Mesenchymal stem cell (in vitro differentiated cells and primary cell): Measurements from ENCODE around the gene ATF7.

ENCODE experiments used
- DNase-seq: peaks from one replicate; pipeline ENCODE4 v3.0.0-alpha.2; 2013
- H2AFZ ChIP-seq: one replicate; pipeline ENCODE4 v1.6.1; 2013; ENCODE audit warnings: low read depth, mild to moderate bottlenecking, control low read depth, inconsistent platforms, low read length, moderate library complexity
- H2AK5ac ChIP-seq: 2 replicates; pipeline ENCODE4 v1.6.1; 2013; ENCODE audit warnings: low read length, moderate library complexity, mild to moderate bottlenecking, inconsistent platforms; ENCODE audit not compliant: severe bottlenecking
- H2BK120ac ChIP-seq: one replicate; pipeline ENCODE4 v1.6.1; 2013; ENCODE audit warnings: low read depth, mild to moderate bottlenecking, inconsistent platforms, low read length, moderate library complexity
- H2BK12ac ChIP-seq, 2 experiments: one replicate each; pipeline ENCODE4 v1.6.1; 2013; ENCODE audit warnings: inconsistent platforms in 2 of 2, low read length in 2 of 2, mild to moderate bottlenecking in 2 of 2, moderate library complexity in 2 of 2, control low read depth in 1 of 2
- H2BK15ac ChIP-seq: one replicate; pipeline ENCODE4 v1.6.1; 2013; ENCODE audit warnings: mild to moderate bottlenecking, low read depth, inconsistent platforms; ENCODE audit not compliant: poor library complexity, severe bottlenecking
- H2BK5ac ChIP-seq: 2 replicates; pipeline ENCODE4 v1.6.1; 2013; ENCODE audit warnings: low read depth, mild to moderate bottlenecking, low read length, control low read depth, inconsistent platforms; ENCODE audit not compliant: poor library complexity, severe bottlenecking
- H3K14ac ChIP-seq, 2 experiments: one replicate each; pipeline ENCODE4 v1.6.1; 2013; ENCODE audit warnings: inconsistent platforms in 2 of 2, low read length in 2 of 2, control low read depth in 1 of 2, mild to moderate bottlenecking in 1 of 2, moderate library complexity in 1 of 2
- H3K18ac ChIP-seq, 2 experiments: one replicate each; pipeline ENCODE4 v1.6.1; 2013; ENCODE audit warnings: inconsistent platforms in 2 of 2, low read length in 2 of 2, control low read depth in 1 of 2, low read depth in 1 of 2, mild to moderate bottlenecking in 1 of 2
- H3K23ac ChIP-seq, 2 experiments: one replicate each; pipeline ENCODE4 v1.6.1; 2013; ENCODE audit warnings: inconsistent platforms in 2 of 2, low read length in 2 of 2, mild to moderate bottlenecking in 2 of 2, moderate library complexity in 2 of 2, control low read depth in 1 of 2
- H3K27ac ChIP-seq: 2 replicates; pipeline ENCODE4 v1.5.1; 2013; ENCODE audit warnings: mild to moderate bottlenecking, moderate library complexity, low read length, control low read depth, inconsistent platforms; ENCODE audit not compliant: poor library complexity, severe bottlenecking
- H3K27me3 ChIP-seq, 2 experiments: 2 replicates each; pipeline versions ENCODE4 v1.6.1 to v1.7.0; 2013; ENCODE audit warnings: low read length in 2 of 2, mild to moderate bottlenecking in 2 of 2, moderate library complexity in 2 of 2, control low read depth in 1 of 2, inconsistent platforms in 1 of 2; ENCODE audit not compliant: control insufficient read depth in 1 of 2, insufficient read depth in 1 of 2
- H3K36me3 ChIP-seq, 2 experiments: 2 replicates each; pipeline versions ENCODE4 v1.6.1 to v1.7.0; 2013; ENCODE audit warnings: low read length in 2 of 2, control low read depth in 1 of 2, inconsistent platforms in 1 of 2, low read depth in 1 of 2, mild to moderate bottlenecking in 1 of 2; ENCODE audit not compliant: insufficient read depth in 2 of 2, control insufficient read depth in 1 of 2
- H3K4ac ChIP-seq, 2 experiments: one replicate each; pipeline ENCODE4 v1.6.1; 2013; ENCODE audit warnings: inconsistent platforms in 2 of 2, low read length in 2 of 2, mild to moderate bottlenecking in 2 of 2, moderate library complexity in 2 of 2, control low read depth in 1 of 2, low read depth in 1 of 2
- H3K4me1 ChIP-seq: 2 replicates; pipeline ENCODE4 v1.6.1; 2013; ENCODE audit warnings: low read depth, low read length, control low read depth; ENCODE audit not compliant: control insufficient read depth, insufficient read depth
- H3K4me2 ChIP-seq: 2 replicates; pipeline ENCODE4 v1.6.1; 2013; ENCODE audit warnings: low read length, mild to moderate bottlenecking, inconsistent platforms; ENCODE audit not compliant: poor library complexity, severe bottlenecking
- H3K4me3 ChIP-seq, 2 experiments: 2 replicates each; pipeline versions ENCODE4 v1.5.1 to v1.7.0; 2013; ENCODE audit warnings: low read length in 2 of 2, mild to moderate bottlenecking in 2 of 2, control low read depth in 1 of 2, low read depth in 1 of 2; ENCODE audit not compliant: insufficient read depth in 1 of 2
- H3K79me1 ChIP-seq: replicated peaks from 2 replicates; pipeline ENCODE4 v1.6.1; 2013; ENCODE audit warnings: mild to moderate bottlenecking, control low read depth, low read length, inconsistent platforms; ENCODE audit not compliant: poor library complexity, severe bottlenecking
- H3K9ac ChIP-seq: 2 replicates; pipeline ENCODE4 v1.7.0; 2013; ENCODE audit warnings: mild to moderate bottlenecking, low read length, moderate library complexity
- H3K9me3 ChIP-seq: 2 replicates; pipeline ENCODE4 v1.7.0; 2013; ENCODE audit warnings: mild to moderate bottlenecking, low read length; ENCODE audit not compliant: control insufficient read depth
- H4K8ac ChIP-seq: one replicate; pipeline ENCODE4 v1.6.1; 2013; ENCODE audit warnings: inconsistent platforms, mild to moderate bottlenecking, low read length, moderate library complexity
- H4K91ac ChIP-seq: one replicate; pipeline ENCODE4 v1.6.1; 2013; ENCODE audit warnings: mild to moderate bottlenecking, low read length, inconsistent platforms
- WGBS: methylation state at CpG from one replicate; pipeline ENCODE4 v1.1.7; 2013; ENCODE audit warnings: mixed read lengths; 5-methylcytosine and 5-hydroxymethylcytosine counted together

Gene ATF7

DNA sequence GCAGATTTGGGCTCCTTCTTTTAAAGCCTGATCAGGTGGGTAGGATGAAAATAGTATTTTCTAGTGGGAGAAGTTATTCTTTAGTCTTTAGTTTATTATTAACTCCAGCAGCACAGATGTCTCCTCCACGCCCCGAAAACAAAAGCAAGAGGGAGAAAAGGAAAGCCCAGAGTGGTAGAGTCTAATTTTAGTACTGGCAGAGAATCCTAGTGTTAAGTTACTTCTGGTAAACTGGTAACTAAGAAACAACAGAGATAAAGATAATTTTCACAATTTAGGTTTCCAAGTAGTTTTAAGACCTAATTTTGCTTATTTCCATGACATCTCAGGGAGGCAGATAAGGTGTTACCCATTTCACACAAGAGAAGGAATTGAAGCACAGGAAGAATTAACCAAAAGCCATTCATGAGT, 33.4 kb upstream of the ATF7 start:
- H2BK12ac ChIP-seq: no peak overlapping the region
- peak overlapping the region in 1 of 2 experiments; percentile 56 for H3K4me3 ChIP-seq
- no peak overlapping the region for H3K23ac ChIP-seq
- no peak overlapping the region for H2BK120ac ChIP-seq
- no peak overlapping the region for H2BK15ac ChIP-seq
- no peak overlapping the region for H3K18ac ChIP-seq
- no peak overlapping the region for H3K14ac ChIP-seq
- no peaks in the 10 kb centered on the region for H3K9me3 ChIP-seq
- peak overlapping the region; percentile 58 for H3K4me2 ChIP-seq
- peaks cover 12% of the 10 kb centered on the region for H3K4me1 ChIP-seq
- H3K9ac ChIP-seq: peak overlapping the region; percentile 85
- no peaks in the 10 kb centered on the region for H3K27me3 ChIP-seq
- no peak overlapping the region for H2BK5ac ChIP-seq
- H3K36me3 ChIP-seq: peaks cover 13 to 18% of the 10 kb centered on the region in 2 experiments
- H2AK5ac ChIP-seq: peak overlapping the region; percentile 96
- H4K8ac ChIP-seq: no peak overlapping the region
- peak overlapping the region in 1 of 2 experiments; percentile 33 for H3K4ac ChIP-seq
- peak overlapping the region; percentile 100 for H3K27ac ChIP-seq
- H2AFZ ChIP-seq: no peak overlapping the region
- no peak overlapping the region for H4K91ac ChIP-seq
- no CpG with 5 or more reads among the region's 2 CpGs for WGBS
- peak; percentile 20 for DNase-seq
- H3K79me1 ChIP-seq: peaks cover 5% of the 10 kb centered on the region

DNA sequence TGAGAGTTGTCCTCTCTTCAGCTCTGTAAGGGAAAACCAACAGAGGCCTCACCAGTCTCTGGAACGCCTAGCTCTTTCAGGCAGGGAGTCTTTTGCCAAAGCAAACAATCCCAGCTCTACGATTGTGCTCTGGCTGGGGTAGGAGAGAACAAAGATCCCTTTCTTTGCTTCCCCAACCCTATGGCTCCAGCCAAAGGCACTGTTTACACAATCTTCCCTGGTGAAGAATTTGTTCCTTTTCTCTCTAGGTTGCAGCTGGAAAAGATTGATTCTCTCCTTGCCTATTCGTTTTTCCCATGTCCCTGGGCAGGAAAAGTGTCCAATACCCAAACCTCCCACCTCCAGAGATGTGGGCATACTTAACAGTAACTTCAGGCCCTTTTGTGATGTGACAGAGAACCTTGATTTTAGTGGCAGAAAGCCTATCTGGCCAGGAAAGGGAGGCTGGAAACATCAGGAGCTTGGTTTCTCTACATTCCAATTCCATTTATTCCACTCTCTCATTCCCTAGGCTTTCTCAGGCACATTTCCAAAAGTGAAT, 32.9 kb upstream of the ATF7 start:
- Histone ChIP-seq H2BK120ac (no peak overlapping the region), H4K91ac (no peak overlapping the region), H3K14ac (no peak overlapping the region), H2BK15ac (no peak overlapping the region), H3K4me2 (peak overlapping the region; percentile 58), H3K4me1 (peaks cover 12% of the 10 kb centered on the region), H4K8ac (peak overlapping the region; percentile 75), H2BK12ac (peak overlapping the region in 1 of 2 experiments; percentile 31), H2AFZ (no peak overlapping the region), H3K9ac (peak overlapping the region; percentile 85), H3K79me1 (peaks cover 5% of the 10 kb centered on the region), H3K9me3 (no peaks in the 10 kb centered on the region), H3K18ac (peak overlapping the region; percentile 49 to 66), H3K27me3 (no peaks in the 10 kb centered on the region), H3K4me3 (peak overlapping the region in 1 of 2 experiments; percentile 56), H3K4ac (peak overlapping the region in 1 of 2 experiments; percentile 22), H2AK5ac (peak overlapping the region; percentile 96), H3K27ac (peak overlapping the region; percentile 100), H3K36me3 (peaks cover 10 to 16% of the 10 kb centered on the region in 2 experiments), H2BK5ac (peak overlapping the region; percentile 89), H3K23ac (no peak overlapping the region)
- 30% methylated on average over 3 of the region's 3 CpGs for WGBS
- peak; percentile 52 for DNase-seq

DNA sequence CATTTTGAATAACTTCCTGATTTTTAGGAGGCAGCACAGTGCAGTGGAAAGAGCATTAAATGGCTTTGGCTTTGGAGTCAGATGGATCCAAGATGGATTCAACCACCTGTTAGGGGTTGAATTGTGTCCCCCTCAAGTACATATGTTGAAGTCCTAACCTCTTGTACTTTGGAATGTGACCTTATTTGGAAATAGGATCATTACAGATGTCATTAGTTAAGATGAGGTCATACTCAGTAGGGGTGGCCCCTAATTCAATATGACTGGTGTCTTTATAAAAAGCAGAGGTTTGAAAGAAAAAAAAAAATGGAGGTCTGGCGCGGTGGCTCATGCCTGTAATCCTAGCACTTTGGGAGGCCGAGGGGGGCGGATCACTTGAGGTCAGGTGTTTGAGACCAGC, 30.9 kb upstream of the ATF7 start:
- no peak overlapping the region for H2BK120ac ChIP-seq
- no peak overlapping the region for H3K18ac ChIP-seq
- no peak overlapping the region for H3K23ac ChIP-seq
- H3K9ac ChIP-seq: no peak overlapping the region
- H3K14ac ChIP-seq: no peak overlapping the region
- no peak overlapping the region for H3K4me2 ChIP-seq
- no peak overlapping the region for H2BK15ac ChIP-seq
- H3K27me3 ChIP-seq: no peaks in the 10 kb centered on the region
- no peak overlapping the region for H2AK5ac ChIP-seq
- no peak overlapping the region for H2BK12ac ChIP-seq
- no peak overlapping the region for H4K91ac ChIP-seq
- no peak overlapping the region for H3K4ac ChIP-seq
- no peak overlapping the region for H4K8ac ChIP-seq
- peaks cover 0 to 3% of the 10 kb centered on the region in 2 experiments for H3K36me3 ChIP-seq
- 94% methylated on average over 4 of the region's 4 CpGs for WGBS
- H2AFZ ChIP-seq: no peak overlapping the region
- peaks cover 16% of the 10 kb centered on the region for H3K4me1 ChIP-seq
- no peak overlapping the region for H2BK5ac ChIP-seq
- H3K27ac ChIP-seq: no peak overlapping the region
- no peaks in the 10 kb centered on the region for H3K9me3 ChIP-seq
- peaks cover 2% of the 10 kb centered on the region for H3K79me1 ChIP-seq
- no peak overlapping the region for H3K4me3 ChIP-seq
- DNase-seq: no peak

DNA sequence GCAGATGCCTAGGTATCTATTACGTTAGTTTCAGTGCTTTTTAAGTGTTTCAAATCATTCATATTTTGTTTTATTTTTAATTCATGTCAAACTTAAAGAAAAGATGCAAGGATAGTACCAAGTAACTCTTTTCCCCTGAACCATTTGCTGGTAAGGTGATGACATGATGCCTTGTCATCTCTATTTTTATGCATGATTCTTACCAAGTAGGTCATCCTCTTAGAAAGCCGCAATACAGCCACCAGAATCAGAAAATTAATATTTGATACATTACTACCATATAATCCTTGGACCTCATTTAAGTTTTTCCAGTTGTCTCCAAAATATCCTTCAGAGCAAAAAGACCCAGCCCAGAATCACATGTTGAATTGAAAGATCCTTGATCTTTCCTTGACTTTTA, 27.4 kb upstream of the ATF7 start:
- Histone ChIP-seq H2BK15ac (no peak overlapping the region), H3K9ac (no peak overlapping the region), H3K79me1 (peaks cover 2% of the 10 kb centered on the region), H3K4me1 (peaks cover 13% of the 10 kb centered on the region), H3K36me3 (no peaks in the 10 kb centered on the region), H3K27me3 (no peaks in the 10 kb centered on the region), H3K23ac (no peak overlapping the region), H4K91ac (no peak overlapping the region), H3K4me2 (no peak overlapping the region), H3K14ac (no peak overlapping the region), H2BK12ac (no peak overlapping the region), H2AK5ac (peak overlapping the region; percentile 98), H3K4me3 (no peak overlapping the region), H3K27ac (no peak overlapping the region), H3K18ac (no peak overlapping the region), H2AFZ (no peak overlapping the region), H2BK5ac (no peak overlapping the region), H2BK120ac (no peak overlapping the region), H3K9me3 (no peaks in the 10 kb centered on the region), H4K8ac (no peak overlapping the region), H3K4ac (no peak overlapping the region)
- WGBS: 95% methylated on average over 1 of the region's 2 CpGs
- DNase-seq: no peak
